ENCODE measurements around the gene NID1.
"Not testable (repeated sequence)": the region's sequence is repeated elsewhere in the genome, so short reads cannot be mapped to it uniquely, and the experiment has no call there.

Gene NID1

GRCh38 chr1:235930543-235930942, 134.3 kb downstream of the NID1 start:
- DNase-seq, result no peak

- DNase-seq, result no peak
These were observed 135.7 kb downstream of the NID1 start for GRCh38 chr1:235929216-235929615.

- DNase-seq, result no peak
These were observed 136.7 kb downstream of the NID1 start for GRCh38 chr1:235928197-235928596.

- DNase-seq, result not testable (repeated sequence)
These were observed 137.3 kb downstream of the NID1 start for GRCh38 chr1:235927551-235927950.
